Panc1 (cell line): ENCODE results near the gene NDUFB11. TPM values are rescaled to one million over a fixed set of nuclear protein-coding genes. Genes with fewer than 3 reads are reported as not detected.

ENCODE experiments used
- ATAC-seq: fragments of 200-7000 bp; cut with Tn5 transposase; 2 replicates; pipeline ENCODE4 v1.9.1; 2020; ENCODE audit warnings: mild to moderate bottlenecking, moderate library complexity
- BruUV-seq: library from RNA; stranded (reverse); fragments of 400-500 nt; replicated peaks from 2 replicates; lab custom pipeline; 2021; lab: Mats Ljungman, UMichigan
- CTCF ChIA-PET: fragments of 300-600 bp; sonication (Branson Sonifier 250); formaldehyde crosslinking; loops from one replicate; lab custom pipeline; 2022; ENCODE audit warnings: antibody characterized with exemption; lab: Charles Lee
- POLR2A ChIA-PET: fragments of 300-600 bp; sonication (Branson Sonifier 250); formaldehyde crosslinking; loops from one replicate; lab custom pipeline; 2022; ENCODE audit warnings: antibody characterized with exemption; lab: Charles Lee
- DNase-seq: peaks from one replicate; pipeline ENCODE4 v3.0.0-alpha.2; 2010; ENCODE audit warnings: low read depth, low spot score
- H3K27ac ChIP-seq: 2 replicates; pipeline ENCODE4 v1.5.1; 2011; ENCODE audit warnings: mild to moderate bottlenecking, low read length, inconsistent platforms
- H3K27me3 ChIP-seq: fragments of 200-500 bp; sonication (Bioruptor generic); 2 replicates; pipeline ENCODE4 v1.6.0; 2014; ENCODE audit warnings: low read length, inconsistent platforms; ENCODE audit not compliant: control insufficient read depth, insufficient read depth
- H3K36me3 ChIP-seq: fragments of 200-500 bp; sonication (Bioruptor generic); 2 replicates; pipeline ENCODE4 v1.5.1; 2014; ENCODE audit warnings: inconsistent platforms, mild to moderate bottlenecking, low read length, moderate library complexity; ENCODE audit not compliant: control insufficient read depth, insufficient read depth
- H3K4me1 ChIP-seq: 2 replicates; pipeline ENCODE4 v1.5.1; 2011; ENCODE audit warnings: inconsistent platforms, mild to moderate bottlenecking, low read length, moderate library complexity; ENCODE audit not compliant: control insufficient read depth, insufficient read depth
- H3K4me3 ChIP-seq, 2 experiments: 2 replicates each; pipeline ENCODE4 v1.5.1; 2011 to 2012; ENCODE audit warnings: low read depth in 2 of 2, low read length in 2 of 2, mild to moderate bottlenecking in 2 of 2, inconsistent platforms in 1 of 2, moderate library complexity in 1 of 2
- H3K9me3 ChIP-seq: fragments of 200-500 bp; sonication (Bioruptor generic); 2 replicates; pipeline ENCODE4 v1.5.1; 2014; ENCODE audit warnings: low read depth, mild to moderate bottlenecking, inconsistent platforms, low read length, moderate library complexity; ENCODE audit not compliant: control insufficient read depth, insufficient read depth
- POLR2AphosphoS5 ChIP-seq: IDR thresholded peaks from 2 replicates; pipeline ENCODE4 v1.6.1; 2012; ENCODE audit warnings: mild to moderate bottlenecking, low read depth, low read length, moderate library complexity
- SIN3A ChIP-seq: IDR thresholded peaks from 2 replicates; pipeline ENCODE4 v1.6.1; 2012; ENCODE audit warnings: low read depth, mild to moderate bottlenecking, low read length, moderate library complexity, borderline replicate concordance; ENCODE audit not compliant: insufficient read depth
- TCF7L2 ChIP-seq: IDR thresholded peaks from 2 replicates; pipeline ENCODE4 v1.6.1; 2011; ENCODE audit warnings: mild to moderate bottlenecking, low read depth, low read length, inconsistent platforms
- in situ Hi-C: cut with HindIII; loops from 2 replicates; pipeline ENCODE4 v1.10.0; 2016; ENCODE audit warnings: low sequenced_read_pairs, low pct_unique_long_range_greater_than_20kb
- intact Hi-C: fragments of 100-400 bp; cut with micrococcal nuclease; formaldehyde crosslinking; loops from one replicate; pipeline ENCODE4 v1.10.0; 2022; ENCODE audit not compliant: unreplicated experiment
- total RNA-seq: library from RNA; stranded (reverse); gene quantifications from one replicate; pipeline ENCODE4 v1.2.1, GENCODE V29; 2021; ENCODE audit not compliant: unreplicated experiment
- TF ChIP-seq, protein P1 (sequence below): fragments of 450-650 bp; IDR thresholded peaks from 2 replicates; pipeline ENCODE4 v1.5.1; 2017; ENCODE audit warnings: mild to moderate bottlenecking
- TF ChIP-seq, protein P2 (sequence below), 2 experiments: IDR thresholded peaks; 2 replicates each; pipeline ENCODE4 v1.6.1; 2011 to 2012; ENCODE audit warnings: low read depth in 2 of 2, control low read depth in 1 of 2, low read length in 1 of 2, mild to moderate bottlenecking in 1 of 2, moderate library complexity in 1 of 2; ENCODE audit not compliant: insufficient read depth in 1 of 2

Gene NDUFB11
- total RNA-seq, 1 experiment from 2014 or later: 109 TPM

DNA sequence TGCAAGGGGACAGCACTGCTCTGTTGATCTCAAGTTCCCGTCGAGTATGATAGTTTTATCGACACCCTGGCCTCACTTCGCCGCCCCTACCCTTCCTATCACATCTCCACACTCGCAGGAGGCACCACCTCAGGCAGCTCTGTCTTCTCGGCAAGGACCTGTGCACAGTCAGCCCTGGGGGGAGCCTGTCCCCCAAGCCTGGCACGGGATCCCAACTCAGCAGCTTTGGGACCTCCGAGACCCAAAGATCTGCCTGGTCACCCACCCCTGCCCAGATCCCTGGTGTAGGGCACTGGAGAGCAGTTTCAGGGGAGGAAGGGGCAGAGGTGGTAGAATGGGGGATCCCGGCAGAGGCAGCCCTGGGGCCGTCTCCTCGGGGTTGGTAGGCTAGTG lies 31.1 kb upstream of the NDUFB11 start:
- BruUV-seq: no TSS peak
- Histone ChIP-seq H3K27ac (no peak overlapping the region), H3K4me3 (no peak overlapping the region), H3K27me3 (no peaks in the 10 kb centered on the region), H3K9me3 (no peaks in the 10 kb centered on the region), H3K36me3 (peaks cover 5% of the 10 kb centered on the region), H3K4me1 (no peaks in the 10 kb centered on the region)
- TF ChIP-seq, protein P1, sequence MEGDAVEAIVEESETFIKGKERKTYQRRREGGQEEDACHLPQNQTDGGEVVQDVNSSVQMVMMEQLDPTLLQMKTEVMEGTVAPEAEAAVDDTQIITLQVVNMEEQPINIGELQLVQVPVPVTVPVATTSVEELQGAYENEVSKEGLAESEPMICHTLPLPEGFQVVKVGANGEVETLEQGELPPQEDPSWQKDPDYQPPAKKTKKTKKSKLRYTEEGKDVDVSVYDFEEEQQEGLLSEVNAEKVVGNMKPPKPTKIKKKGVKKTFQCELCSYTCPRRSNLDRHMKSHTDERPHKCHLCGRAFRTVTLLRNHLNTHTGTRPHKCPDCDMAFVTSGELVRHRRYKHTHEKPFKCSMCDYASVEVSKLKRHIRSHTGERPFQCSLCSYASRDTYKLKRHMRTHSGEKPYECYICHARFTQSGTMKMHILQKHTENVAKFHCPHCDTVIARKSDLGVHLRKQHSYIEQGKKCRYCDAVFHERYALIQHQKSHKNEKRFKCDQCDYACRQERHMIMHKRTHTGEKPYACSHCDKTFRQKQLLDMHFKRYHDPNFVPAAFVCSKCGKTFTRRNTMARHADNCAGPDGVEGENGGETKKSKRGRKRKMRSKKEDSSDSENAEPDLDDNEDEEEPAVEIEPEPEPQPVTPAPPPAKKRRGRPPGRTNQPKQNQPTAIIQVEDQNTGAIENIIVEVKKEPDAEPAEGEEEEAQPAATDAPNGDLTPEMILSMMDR: no peak
- TF ChIP-seq POLR2AphosphoS5 (no peak), TCF7L2 (no peak), SIN3A (no peak)
- TF ChIP-seq, protein P2, sequence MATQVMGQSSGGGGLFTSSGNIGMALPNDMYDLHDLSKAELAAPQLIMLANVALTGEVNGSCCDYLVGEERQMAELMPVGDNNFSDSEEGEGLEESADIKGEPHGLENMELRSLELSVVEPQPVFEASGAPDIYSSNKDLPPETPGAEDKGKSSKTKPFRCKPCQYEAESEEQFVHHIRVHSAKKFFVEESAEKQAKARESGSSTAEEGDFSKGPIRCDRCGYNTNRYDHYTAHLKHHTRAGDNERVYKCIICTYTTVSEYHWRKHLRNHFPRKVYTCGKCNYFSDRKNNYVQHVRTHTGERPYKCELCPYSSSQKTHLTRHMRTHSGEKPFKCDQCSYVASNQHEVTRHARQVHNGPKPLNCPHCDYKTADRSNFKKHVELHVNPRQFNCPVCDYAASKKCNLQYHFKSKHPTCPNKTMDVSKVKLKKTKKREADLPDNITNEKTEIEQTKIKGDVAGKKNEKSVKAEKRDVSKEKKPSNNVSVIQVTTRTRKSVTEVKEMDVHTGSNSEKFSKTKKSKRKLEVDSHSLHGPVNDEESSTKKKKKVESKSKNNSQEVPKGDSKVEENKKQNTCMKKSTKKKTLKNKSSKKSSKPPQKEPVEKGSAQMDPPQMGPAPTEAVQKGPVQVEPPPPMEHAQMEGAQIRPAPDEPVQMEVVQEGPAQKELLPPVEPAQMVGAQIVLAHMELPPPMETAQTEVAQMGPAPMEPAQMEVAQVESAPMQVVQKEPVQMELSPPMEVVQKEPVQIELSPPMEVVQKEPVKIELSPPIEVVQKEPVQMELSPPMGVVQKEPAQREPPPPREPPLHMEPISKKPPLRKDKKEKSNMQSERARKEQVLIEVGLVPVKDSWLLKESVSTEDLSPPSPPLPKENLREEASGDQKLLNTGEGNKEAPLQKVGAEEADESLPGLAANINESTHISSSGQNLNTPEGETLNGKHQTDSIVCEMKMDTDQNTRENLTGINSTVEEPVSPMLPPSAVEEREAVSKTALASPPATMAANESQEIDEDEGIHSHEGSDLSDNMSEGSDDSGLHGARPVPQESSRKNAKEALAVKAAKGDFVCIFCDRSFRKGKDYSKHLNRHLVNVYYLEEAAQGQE (IDR thresholded peaks at IDR 0.05; ENCODE audit: insufficient read depth in 1 of 2, low read depth in 2 of 2, low read length in 1 of 2): no peak
- ChIA-PET CTCF (no interaction called here), POLR2A (no interaction called here)
- in situ Hi-C loops: no loop called here
- ATAC-seq (no peak), DNase-seq (no peak)
- intact Hi-C loops: no loop called here

DNA sequence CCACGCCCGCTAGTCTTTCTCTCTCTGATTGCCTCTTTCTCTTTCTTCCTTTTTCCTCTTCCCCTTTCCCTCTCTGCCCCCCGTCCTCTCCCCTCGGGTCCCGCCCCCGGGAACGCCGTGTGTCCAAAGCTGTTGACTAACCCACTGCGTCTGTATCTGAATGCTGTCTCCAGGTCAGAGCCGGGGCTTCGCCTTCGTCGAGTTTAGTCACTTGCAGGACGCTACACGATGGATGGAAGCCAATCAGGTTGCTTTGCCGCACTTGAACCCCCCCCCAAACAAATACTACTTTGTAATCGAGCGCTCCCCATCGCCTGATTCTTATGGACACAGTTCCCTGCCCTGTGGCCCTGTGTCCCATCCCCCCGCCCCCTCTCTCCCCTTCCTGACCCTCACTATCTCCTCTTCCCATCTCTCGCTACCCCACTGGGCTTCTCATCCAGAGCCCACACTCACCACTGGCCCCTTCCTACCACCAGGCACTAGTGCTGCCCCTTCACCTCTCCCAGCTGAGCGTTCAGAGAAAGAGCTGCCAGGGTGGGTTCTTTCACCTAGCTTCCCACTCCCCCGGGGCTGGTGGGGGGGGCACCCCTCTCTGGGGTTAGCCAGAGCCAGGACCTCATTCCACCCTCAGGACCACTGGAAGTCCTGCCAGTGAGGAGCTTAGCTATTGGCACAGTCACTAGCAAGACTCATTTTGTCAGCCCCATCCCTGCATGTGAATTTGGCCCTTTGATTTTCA lies 30.5 kb upstream of the NDUFB11 start:
- peaks cover 5% of the 10 kb centered on the region for H3K36me3 ChIP-seq
- ChIA-PET POLR2A (no interaction called here), CTCF (no interaction called here)
- no peaks in the 10 kb centered on the region for H3K9me3 ChIP-seq
- no peaks in the 10 kb centered on the region for H3K27me3 ChIP-seq
- H3K4me1 ChIP-seq: no peaks in the 10 kb centered on the region
- DNase-seq (no peak), ATAC-seq (no peak)
- BruUV-seq: no TSS peak
- H3K4me3 ChIP-seq: no peak overlapping the region
- intact Hi-C loops (no loop called here), in situ Hi-C loops (no loop called here)
- H3K27ac ChIP-seq: no peak overlapping the region
- TF ChIP-seq, protein P2 (IDR thresholded peaks at IDR 0.05; ENCODE audit: insufficient read depth in 1 of 2, low read depth in 2 of 2, low read length in 1 of 2): no peak
